SHP77 (cell line): Measurements from ENCODE around the gene OVOL1.

Experiments used
- DNase-seq, 2 experiments: peaks; one replicate each; lab custom pipeline; 2025; lab: John Stamatoyannopoulos, UW

Gene OVOL1

DNA sequence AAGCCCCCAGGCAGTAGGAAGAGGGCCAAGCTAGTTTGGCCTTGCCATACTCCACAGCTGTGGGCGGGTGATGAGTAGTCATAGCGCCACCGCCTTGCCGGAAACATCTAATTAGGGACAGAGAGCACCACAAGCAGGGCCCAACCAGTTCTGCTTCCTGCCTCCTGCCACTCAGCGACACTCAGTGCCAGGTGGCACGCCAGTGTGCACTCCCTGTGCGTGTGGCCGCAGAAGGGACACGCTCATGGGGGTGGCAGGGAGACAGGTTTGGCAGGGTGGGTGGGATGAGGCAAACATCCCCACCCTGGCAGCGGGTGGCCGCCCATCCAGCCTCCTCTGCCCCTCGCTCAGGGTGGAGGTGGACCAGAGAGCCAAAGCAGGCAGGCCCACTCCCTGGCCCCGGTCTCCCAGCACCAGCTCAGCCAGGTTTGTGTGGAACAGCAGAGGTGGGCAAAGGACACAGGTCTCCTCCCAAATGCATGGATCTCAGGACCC is 4.9 kb downstream of the OVOL1 start:
- peak; percentile 19 to 70 for DNase-seq

DNA sequence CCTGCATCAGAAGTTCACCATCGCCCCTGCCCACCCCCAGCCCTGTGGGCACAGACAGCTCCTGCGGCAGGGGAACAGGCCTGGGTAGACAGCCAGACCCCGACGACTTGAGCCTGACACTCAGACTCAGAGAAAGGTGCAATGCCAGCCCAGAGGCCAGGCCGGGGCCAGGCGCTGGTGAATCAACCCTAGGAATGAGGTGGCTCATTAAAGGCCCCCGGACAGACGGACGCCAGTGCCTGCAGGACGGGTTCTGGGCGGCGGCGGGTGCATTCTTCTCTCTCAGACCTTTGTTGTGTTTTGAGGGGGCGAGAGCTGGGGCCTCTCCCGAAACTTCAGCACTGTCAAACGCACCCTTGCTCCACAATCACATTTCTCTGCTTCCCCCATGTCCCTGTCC is 5.6 kb downstream of the OVOL1 start:
- no peak for DNase-seq

GRCh38 chr11:65793144-65793581 is 6.3 kb downstream of the OVOL1 start:
- DNase-seq: peak; percentile 29 to 57

- DNase-seq: no peak
Observed at GRCh38 chr11:65793625-65794400, 7.0 kb downstream of the OVOL1 start.

DNA sequence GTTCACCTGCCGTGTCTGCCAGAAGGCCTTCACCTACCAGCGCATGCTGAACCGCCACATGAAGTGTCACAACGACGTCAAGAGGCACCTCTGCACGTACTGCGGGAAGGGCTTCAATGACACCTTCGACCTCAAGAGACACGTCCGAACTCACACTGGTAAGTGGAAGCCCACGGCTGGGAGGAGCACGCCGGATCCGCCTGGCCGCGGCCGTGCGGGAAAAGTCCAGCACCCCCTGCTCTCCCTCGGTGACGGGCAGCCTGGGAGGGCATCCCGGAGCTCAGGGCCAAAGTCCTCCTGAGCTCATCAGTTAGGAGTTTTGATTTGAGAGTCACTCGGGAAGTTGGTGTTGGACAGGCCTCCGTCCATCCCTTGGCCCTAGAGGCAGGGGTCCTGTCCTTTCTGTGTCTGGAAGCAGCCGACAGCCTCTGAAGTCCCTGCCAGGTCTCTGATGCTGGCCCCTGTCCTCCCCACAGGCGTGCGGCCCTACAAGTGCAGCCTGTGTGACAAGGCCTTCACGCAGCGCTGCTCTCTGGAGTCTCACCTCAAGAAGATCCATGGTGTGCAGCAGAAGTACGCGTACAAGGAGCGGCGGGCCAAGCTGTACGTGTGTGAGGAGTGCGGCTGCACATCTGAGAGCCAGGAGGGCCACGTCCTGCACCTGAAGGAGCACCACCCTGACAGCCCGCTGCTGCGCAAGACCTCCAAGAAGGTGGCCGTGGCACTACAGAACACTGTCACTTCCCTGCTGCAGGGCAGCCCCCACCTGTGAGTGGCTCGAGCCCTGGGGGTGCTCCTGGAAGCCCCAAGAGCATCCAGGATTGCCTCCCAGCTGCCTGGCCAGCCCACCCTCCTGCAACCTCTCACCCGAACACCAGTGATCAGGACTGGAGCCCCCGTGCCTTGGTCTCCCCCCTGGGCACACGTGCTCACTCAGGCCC is 8.0 kb downstream of the OVOL1 start:
- no peak for DNase-seq

DNA sequence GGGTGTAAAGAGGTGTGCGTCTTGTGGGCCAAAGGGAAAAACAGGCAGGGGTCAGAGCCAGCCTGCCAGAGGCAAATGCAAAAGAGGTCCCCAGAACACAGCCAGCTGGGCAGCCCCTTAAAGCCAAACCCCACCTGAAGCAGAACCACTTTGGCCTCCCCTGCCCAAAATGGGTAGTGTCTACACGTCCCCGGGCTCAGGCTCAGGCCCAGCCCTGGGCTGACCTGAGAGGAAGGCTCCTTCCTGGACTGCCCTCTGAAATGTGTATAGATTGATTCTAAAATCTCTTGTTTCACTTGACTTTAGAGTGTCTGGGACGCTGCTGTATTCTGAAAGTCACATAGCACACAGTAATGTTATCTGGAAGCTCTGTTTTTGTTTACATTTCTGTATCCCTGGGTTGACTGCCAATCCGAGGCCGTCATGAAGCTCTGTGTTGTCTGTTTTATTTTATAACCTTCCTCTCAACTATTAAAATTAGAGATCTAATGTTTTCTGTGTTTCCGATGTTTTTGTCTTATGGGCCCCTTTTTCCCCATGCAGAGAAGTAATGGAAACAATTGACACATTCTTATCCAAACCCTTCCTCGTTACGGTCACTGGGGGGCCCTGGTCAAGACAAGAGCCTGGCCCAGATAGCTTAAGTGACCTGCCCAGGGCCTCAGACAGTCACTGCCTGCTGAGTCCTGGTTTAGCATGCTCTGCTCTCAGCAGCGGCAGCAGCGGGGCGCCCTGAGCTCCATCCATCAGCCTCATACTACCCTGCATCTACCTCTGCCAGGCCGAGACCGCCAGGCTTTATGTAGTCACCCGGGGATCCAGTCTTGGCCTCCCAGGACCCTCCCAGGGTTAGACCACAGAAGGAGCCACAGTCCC is 10.1 kb downstream of the OVOL1 start:
- DNase-seq: no peak

- no peak for DNase-seq
Observed at GRCh38 chr11:65797711-65798110, 10.8 kb downstream of the OVOL1 start.

GRCh38 chr11:65798882-65799281 is 12.0 kb downstream of the OVOL1 start:
- DNase-seq: no peak

GRCh38 chr11:65801153-65801987 is 14.5 kb downstream of the OVOL1 start:
- DNase-seq: no peak

DNA sequence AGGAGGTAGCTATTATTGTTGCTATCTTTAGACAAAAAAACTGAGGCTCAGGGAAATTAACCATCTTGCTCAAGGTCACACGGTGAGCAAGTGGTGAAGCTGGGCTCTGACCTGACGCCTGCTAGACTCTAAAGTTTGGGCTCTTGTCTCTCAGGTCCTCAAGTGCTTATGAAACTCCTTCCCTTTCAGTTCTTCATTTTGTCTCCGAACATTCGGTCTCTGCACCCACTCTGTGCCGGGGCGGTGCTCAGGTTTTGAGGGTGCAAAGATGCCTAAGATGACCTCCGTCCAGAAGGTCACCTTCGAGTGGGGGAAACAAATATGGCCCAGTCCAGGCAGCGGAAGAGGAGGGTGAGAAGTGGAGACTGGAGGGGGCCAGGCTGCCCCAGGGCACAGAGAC is 16.0 kb downstream of the OVOL1 start:
- DNase-seq: no peak

- no peak for DNase-seq
Observed at GRCh38 chr11:65803797-65804492, 17.1 kb downstream of the OVOL1 start.

DNA sequence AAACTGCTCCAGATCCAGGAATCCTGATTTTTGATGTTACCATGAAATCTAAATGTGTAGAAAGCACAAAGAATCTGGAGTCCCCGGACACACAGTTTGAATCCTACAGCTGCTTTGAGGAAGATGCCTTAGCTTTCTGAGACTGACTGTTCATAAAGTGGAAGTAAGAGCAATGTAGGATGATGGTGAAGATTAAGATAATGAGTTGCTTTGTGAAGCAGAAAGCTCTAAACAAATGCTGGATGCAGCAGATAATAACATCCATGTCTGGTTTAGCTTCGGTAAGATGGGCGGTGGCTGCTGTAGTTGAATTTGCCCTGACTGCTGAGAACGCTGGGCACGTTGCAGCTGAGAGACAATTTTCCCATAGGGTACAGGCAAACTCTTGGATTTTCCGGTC is 20.1 kb downstream of the OVOL1 start:
- DNase-seq: no peak

DNA sequence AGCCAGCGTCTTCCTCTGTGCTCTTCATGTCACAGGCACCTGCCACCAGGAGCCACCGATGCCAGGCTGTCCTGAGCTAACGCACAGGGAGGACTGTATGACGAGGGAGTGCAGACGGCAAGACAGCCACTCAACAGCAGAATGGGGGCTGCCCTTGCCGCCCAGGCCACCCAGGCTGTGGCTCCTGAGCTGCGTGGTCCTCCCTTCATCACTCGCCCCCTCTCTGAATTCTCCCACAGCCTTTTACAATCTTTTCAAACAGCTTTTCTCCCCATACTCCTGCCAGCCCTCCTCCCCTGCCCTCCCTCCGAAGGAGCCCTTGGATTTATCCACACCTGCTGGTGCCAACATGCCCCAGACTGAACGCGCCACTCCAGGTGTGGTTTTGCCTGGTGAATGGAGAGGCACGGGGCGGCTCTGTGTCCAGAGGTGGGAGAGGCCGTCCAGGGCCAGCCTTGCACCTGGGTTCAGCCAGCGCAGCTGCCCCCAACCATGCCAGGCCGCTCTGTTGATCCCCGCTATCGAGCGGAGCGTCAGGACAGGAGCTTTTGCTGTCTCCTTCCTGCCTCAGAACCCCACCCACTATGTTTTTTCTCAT is 22.0 kb downstream of the OVOL1 start:
- no peak for DNase-seq

DNA sequence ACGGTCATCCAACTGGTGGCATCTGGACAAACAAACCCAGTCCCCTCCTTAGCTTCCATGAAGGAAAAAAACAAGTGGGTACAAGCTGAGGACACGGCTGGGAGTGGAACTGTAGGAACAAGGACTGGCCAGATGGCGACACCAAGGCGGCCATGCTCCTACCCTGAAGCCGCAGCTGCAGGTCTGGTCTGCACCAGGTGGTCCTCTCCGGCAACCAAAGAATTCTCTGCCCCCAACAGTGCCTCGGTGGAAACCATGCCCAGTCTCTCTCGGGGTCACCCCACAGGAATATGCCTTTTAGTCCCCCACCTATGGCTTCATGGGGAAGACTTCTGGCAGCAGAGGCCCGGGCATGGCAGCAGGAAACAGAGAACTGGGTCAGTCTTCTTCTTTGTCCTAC is 22.6 kb downstream of the OVOL1 start:
- no peak for DNase-seq

DNA sequence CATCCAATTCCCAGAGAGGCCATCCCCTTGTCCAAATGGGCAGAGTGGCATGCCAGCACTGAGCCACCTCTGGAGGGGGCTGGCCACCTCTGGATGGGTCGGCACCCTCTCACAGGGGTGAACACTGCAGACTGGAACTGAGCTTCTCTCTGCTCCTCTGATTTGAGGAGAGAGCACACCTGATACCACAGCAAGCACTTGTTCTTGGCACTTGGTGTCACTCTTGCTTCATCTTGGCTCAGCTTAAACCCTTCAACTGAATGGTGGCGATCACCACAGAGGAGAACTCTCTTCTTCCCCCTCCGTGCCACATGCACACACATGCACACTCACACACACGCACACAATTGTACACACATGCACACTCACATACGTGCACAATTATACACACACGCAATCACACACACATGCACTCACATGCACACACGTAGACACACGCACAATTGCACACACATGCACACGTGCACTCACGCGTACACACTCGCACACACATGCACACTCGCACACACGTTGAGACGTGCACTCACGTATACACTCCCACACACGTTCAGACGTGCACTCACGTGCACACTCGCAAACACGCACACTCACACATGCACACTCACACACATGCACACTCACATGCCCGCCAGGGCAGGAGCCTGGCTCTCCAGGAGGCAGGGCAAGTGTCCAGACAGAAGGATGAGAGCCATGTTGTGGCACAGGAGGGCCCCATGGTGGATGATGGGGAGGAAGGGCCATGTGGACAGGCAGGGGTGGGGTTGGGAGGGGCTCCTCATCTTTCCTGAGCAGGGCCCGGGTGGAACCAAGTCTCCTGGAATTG is 23.4 kb downstream of the OVOL1 start:
- no peak for DNase-seq

DNA sequence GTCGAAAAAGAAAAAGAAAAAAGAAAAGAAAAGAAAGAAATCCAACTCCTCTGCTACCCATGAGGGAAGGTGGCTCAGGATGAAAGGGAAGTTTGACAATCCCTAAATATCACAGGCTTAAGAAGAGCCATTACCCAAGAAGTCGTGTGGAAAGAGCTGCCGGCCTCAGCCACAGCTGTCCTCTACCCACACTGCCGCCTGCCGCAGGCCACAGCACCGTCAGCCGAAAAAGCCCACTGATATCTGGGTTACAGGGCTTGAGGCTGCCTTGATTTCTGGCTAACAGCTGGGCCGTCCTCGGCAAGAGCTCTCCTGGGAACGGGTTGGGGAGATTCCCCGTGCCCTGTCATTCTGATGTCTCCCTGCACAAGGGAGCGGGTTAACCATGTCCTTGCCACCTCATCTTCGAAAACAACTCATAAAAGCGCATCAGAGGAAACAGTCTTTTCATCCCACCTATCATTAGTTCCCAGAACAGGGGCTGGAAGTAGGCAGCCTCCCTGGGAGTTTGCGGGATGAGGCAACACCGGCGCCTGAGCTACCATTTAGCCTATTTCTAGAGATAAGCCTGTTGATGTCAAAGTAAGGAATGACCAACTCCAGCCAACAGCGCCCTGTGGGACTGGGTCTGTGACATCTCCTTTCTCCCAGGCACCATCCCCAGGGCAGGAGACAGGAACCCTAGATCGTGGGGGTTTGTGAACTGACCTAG is 25.1 kb downstream of the OVOL1 start:
- no peak for DNase-seq

- DNase-seq: no peak
Observed at GRCh38 chr11:65814131-65814985, 27.5 kb downstream of the OVOL1 start.
